WERI-Rb-1 (cell line): ENCODE results near the gene PGAP6.
"Not testable (repeated sequence)": the region's sequence is repeated elsewhere in the genome, so short reads cannot be mapped to it uniquely, and the experiment has no call there.

Experiments used
- DNase-seq: peaks from one replicate; pipeline ENCODE4 v3.0.0-alpha.2; 2020
- H3K27ac ChIP-seq: fragments of 250-450 bp; sonication (Bioruptor Pico); 2 replicates; pipeline ENCODE4 v1.5.1; 2020; ENCODE audit warnings: mild to moderate bottlenecking, moderate library complexity
- H3K27me3 ChIP-seq: fragments of 250-450 bp; sonication (Bioruptor Pico); 2 replicates; pipeline ENCODE4 v1.5.1; 2021; ENCODE audit warnings: mild to moderate bottlenecking, low read depth, moderate library complexity; ENCODE audit not compliant: insufficient read depth, severe bottlenecking
- H3K36me3 ChIP-seq: fragments of 250-450 bp; sonication (Bioruptor Pico); 2 replicates; pipeline ENCODE4 v1.5.1; 2020; ENCODE audit warnings: mild to moderate bottlenecking, moderate library complexity
- H3K4me3 ChIP-seq: 2 replicates; pipeline ENCODE4 v1.5.1; 2011; ENCODE audit warnings: low read depth, mild to moderate bottlenecking, control low read depth, low read length
- H3K9me3 ChIP-seq: fragments of 250-450 bp; sonication (Bioruptor Pico); 2 replicates; pipeline ENCODE4 v1.5.1; 2021; ENCODE audit warnings: mild to moderate bottlenecking, moderate library complexity; ENCODE audit not compliant: severe bottlenecking
- CTCF ChIP-seq: IDR thresholded peaks from 2 replicates; pipeline ENCODE4 v1.5.1; 2011; ENCODE audit warnings: low read depth, mild to moderate bottlenecking, control low read depth, inconsistent platforms, low read length

Gene PGAP6

GRCh38 chr16:425740-426114, 43.9 kb upstream of the PGAP6 start:
- DNase-seq, result no peak
- Histone ChIP-seq H3K27ac (no peak overlapping the region; the same call in 1 of the 2 replicates), H3K36me3 (peaks cover 13% of the 10 kb centered on the region), H3K9me3 (no peaks in the 10 kb centered on the region), H3K4me3 (peak overlapping the region; percentile 80; the same call in 1 of the 2 replicates), H3K27me3 (no peaks in the 10 kb centered on the region)
- no peak for TF ChIP-seq CTCF

GRCh38 chr16:425082-425718, 43.4 kb upstream of the PGAP6 start, which contains the start of gene RAB11FIP3:
Gene RAB11FIP3 (plus strand): TSS chr16:425649. CDS start chr16:426007, 358 bp downstream.
- DNase-seq, result peak; percentile 88
- H3K9me3 ChIP-seq, result no peaks in the 10 kb centered on the region
- H3K4me3 ChIP-seq, result peak within 1 kb of the TSS; percentile 80
- TF ChIP-seq CTCF, result peak; percentile 43; the same call in 1 of the 2 replicates
- H3K27ac ChIP-seq, result peak within 1 kb of the TSS; percentile 74
- peaks cover 13% of the 10 kb centered on the region for H3K36me3 ChIP-seq
- H3K27me3 ChIP-seq, result no peaks in the 10 kb centered on the region

- H3K27me3 ChIP-seq, result no peaks in the 10 kb centered on the region
- DNase-seq, result no peak
- no peak for TF ChIP-seq CTCF
- H3K27ac ChIP-seq, result peak overlapping the region; percentile 74
- peaks cover 13% of the 10 kb centered on the region for H3K36me3 ChIP-seq
- no peaks in the 10 kb centered on the region for H3K9me3 ChIP-seq
- H3K4me3 ChIP-seq, result peak overlapping the region; percentile 45
These were observed 42.9 kb upstream of the PGAP6 start for GRCh38 chr16:424623-425081.

- H3K4me3 ChIP-seq, result no peak overlapping the region
- H3K36me3 ChIP-seq, result peaks cover 13% of the 10 kb centered on the region
- no peaks in the 10 kb centered on the region for H3K27me3 ChIP-seq
- H3K9me3 ChIP-seq, result no peaks in the 10 kb centered on the region
- no peak for DNase-seq
- TF ChIP-seq CTCF, result no peak
- H3K27ac ChIP-seq, result no peak overlapping the region
These were observed 42.4 kb upstream of the PGAP6 start for GRCh38 chr16:424033-424622.

- H3K27ac ChIP-seq, DNase-seq, H3K27me3 ChIP-seq, H3K4me3 ChIP-seq, H3K36me3 ChIP-seq, H3K9me3 ChIP-seq: not testable (repeated sequence)
These were observed 40.4 kb upstream of the PGAP6 start for GRCh38 chr16:422179-422578.

GRCh38 chr16:415170-415498, 33.4 kb upstream of the PGAP6 start:
- not testable (repeated sequence) for H3K27me3 ChIP-seq, DNase-seq, H3K27ac ChIP-seq

More at GRCh38 chr16:415170-415498, 33.4 kb upstream of the PGAP6 start:
- not testable (repeated sequence) for H3K36me3 ChIP-seq, H3K4me3 ChIP-seq, H3K9me3 ChIP-seq
